SW480 (cell line): ENCODE data around the gene ENKD1.

Experiments
- DNase-seq: peaks from one replicate; pipeline ENCODE4 v3.0.0-alpha.2; 2016; ENCODE audit warnings: low spot score

ENKD1 gene

GRCh38 chr16:67663877-67664222, 2.7 kb downstream of the ENKD1 start:
- DNase-seq, result no peak

GRCh38 chr16:67663151-67663876, 3.2 kb downstream of the ENKD1 start:
- DNase-seq, result no peak

GRCh38 chr16:67662653-67663010, 3.9 kb downstream of the ENKD1 start:
- DNase-seq, result no peak

GRCh38 chr16:67661886-67662652, 4.5 kb downstream of the ENKD1 start:
- DNase-seq, result no peak

GRCh38 chr16:67661101-67661761, 5.3 kb downstream of the ENKD1 start:
- DNase-seq, result no peak

- peak; percentile 93 for DNase-seq
Observed at GRCh38 chr16:67660564-67661028, 6.0 kb downstream of the ENKD1 start, which contains the start of gene PARD6A. Gene PARD6A (plus strand): TSS chr16:67660960. CDS start chr16:67661039, 79 bp downstream.

GRCh38 chr16:67659675-67660563, 6.6 kb downstream of the ENKD1 start, which contains the start of gene ACD:
Gene ACD (minus strand): TSS chr16:67660260. CDS start chr16:67660220, 40 bp downstream.
- DNase-seq, result peak; percentile 86

GRCh38 chr16:67658849-67659674, 7.5 kb downstream of the ENKD1 start:
- DNase-seq, result no peak

GRCh38 chr16:67657751-67658518, 8.6 kb downstream of the ENKD1 start:
- DNase-seq, result no peak

GRCh38 chr16:67657017-67657608, 9.4 kb downstream of the ENKD1 start:
- DNase-seq, result no peak

- DNase-seq, result no peak
Observed at GRCh38 chr16:67656344-67657016, 10.1 kb downstream of the ENKD1 start.

GRCh38 chr16:67655363-67655762, 11.2 kb downstream of the ENKD1 start:
- no peak for DNase-seq

- no peak for DNase-seq
Observed at GRCh38 chr16:67654403-67654911, 12.1 kb downstream of the ENKD1 start.

- no peak for DNase-seq
Observed at GRCh38 chr16:67653789-67654402, 12.7 kb downstream of the ENKD1 start.

GRCh38 chr16:67653128-67653788, 13.3 kb downstream of the ENKD1 start:
- DNase-seq, result no peak

GRCh38 chr16:67652578-67653127, 13.9 kb downstream of the ENKD1 start:
- DNase-seq, result no peak

- DNase-seq, result no peak
Observed at GRCh38 chr16:67651847-67652246, 14.7 kb downstream of the ENKD1 start.

- DNase-seq, result no peak
Observed at GRCh38 chr16:67651039-67651438, 15.5 kb downstream of the ENKD1 start.
